A549 treated with AZD9567 at 1 μM for 4 hours (cell line): ENCODE results near the gene PPP3R2. TPM values are rescaled to one million over a fixed set of nuclear protein-coding genes. Genes with fewer than 3 reads are reported as not detected.

ENCODE experiments used
- total RNA-seq: library from RNA; stranded (reverse); fragments of 200-300 nt; extraction: Qiagen RNA extraction; gene quantifications from 5 replicates; pipeline ENCODE4 v1.2.3, GENCODE V29; 2022; ENCODE audit not compliant: insufficient read depth

PPP3R2 gene, protein sequence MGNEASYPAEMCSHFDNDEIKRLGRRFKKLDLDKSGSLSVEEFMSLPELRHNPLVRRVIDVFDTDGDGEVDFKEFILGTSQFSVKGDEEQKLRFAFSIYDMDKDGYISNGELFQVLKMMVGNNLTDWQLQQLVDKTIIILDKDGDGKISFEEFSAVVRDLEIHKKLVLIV
- not detected in 5 replicates for total RNA-seq

DNA sequence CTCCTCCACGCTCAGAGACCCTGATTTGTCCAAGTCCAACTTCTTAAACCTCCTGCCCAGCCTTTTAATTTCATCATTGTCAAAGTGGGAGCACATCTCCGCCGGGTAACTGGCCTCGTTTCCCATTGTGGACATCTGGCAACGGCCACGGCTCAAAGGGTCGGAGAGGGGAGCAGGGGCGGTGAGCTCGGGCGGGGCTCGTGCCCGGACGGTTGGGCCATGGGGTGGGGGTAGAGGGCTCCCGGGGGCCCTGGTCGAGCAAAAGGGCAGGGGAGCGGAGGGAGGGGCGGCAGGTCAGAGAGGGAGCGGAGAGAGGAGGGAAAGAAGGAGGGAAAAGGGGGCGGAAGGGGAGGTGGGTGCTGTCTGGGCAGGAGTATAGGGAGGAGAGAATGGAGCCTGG is at the start of gene PPP3R2:
PPP3R2 (minus strand) TSS at position 174 of the 400 bp plus-strand sequence; CDS start at position 126, 48 bp downstream.

Other genes with a start within 250 kb of the PPP3R2 start
- 0.24 to 1.2 TPM (median 0.34 TPM) in 5 replicates for gene BAAT, start 210.0 kb downstream of the PPP3R2 start, total RNA-seq
- 12.0 to 20.5 TPM (median 14.1 TPM) in 5 replicates for gene MRPL50, start 196.4 kb downstream of the PPP3R2 start, total RNA-seq
- gene ZNF189, start 196.1 kb downstream of the PPP3R2 start, total RNA-seq, result 6.5 to 9.8 TPM (median 6.9 TPM) in 5 replicates
- not detected in 5 replicates for gene ALDOB, start 159.2 kb downstream of the PPP3R2 start, total RNA-seq
- 19.7 to 24.4 TPM (median 22.2 TPM) in 5 replicates for gene RNF20, start 61.1 kb downstream of the PPP3R2 start, total RNA-seq
- not detected in 5 replicates for gene GRIN3A, start 143.7 kb upstream of the PPP3R2 start, total RNA-seq